ENCODE measurements around the gene OR13J1. TPM values are rescaled to one million over a fixed set of nuclear protein-coding genes. Genes with fewer than 3 reads are reported as not detected.

The OR13J1 gene
- total and polyA plus RNA-seq, 5 experiments from 2014 or later = not detected

Other genes starting within 250 kb of the OR13J1 start
- gene SIT1, start 219.5 kb downstream of the OR13J1 start, total RNA-seq = 10 to 100 TPM; 24.2 to 25.4 TPM
- gene SIT1, start 219.5 kb downstream of the OR13J1 start, polyA plus RNA-seq = 100 to 1,000 TPM in 1 of 3 donors, 10 to 100 TPM in 2; 82.2 to 128 (median 91.6) TPM
- gene RMRP, start 212.4 kb downstream of the OR13J1 start, total RNA-seq = over 10,000 TPM; 14,495 to 21,271 TPM
- gene RMRP, start 212.4 kb downstream of the OR13J1 start, polyA plus RNA-seq = 10 to 100 TPM in 1 of 3 donors, not detected in 2; 33.0 TPM
- gene CCDC107, start 212.1 kb downstream of the OR13J1 start, total RNA-seq = 10 to 100 TPM; 13.8 to 16.6 TPM
- 10 to 100 TPM; 45.9 to 59.0 (median 51.5) TPM for gene CCDC107, start 212.1 kb downstream of the OR13J1 start, polyA plus RNA-seq
- gene ARHGEF39, start 205.2 kb downstream of the OR13J1 start, total RNA-seq = under 1 TPM in 1 of 2 experiments, not detected in 1; 0.29 TPM
- under 1 TPM; 0.13 to 0.25 (median 0.24) TPM for gene ARHGEF39, start 205.2 kb downstream of the OR13J1 start, polyA plus RNA-seq
- gene CA9, start 196.5 kb downstream of the OR13J1 start, total RNA-seq = not detected
- not detected for gene CA9, start 196.5 kb downstream of the OR13J1 start, polyA plus RNA-seq
- gene TPM2, start 180.5 kb downstream of the OR13J1 start, total RNA-seq = 10 to 100 TPM; 92.3 to 98.5 TPM
- gene TPM2, start 180.5 kb downstream of the OR13J1 start, polyA plus RNA-seq = under 1 TPM in 1 of 3 donors, not detected in 2; 0.34 TPM
- gene TLN1, start 138.2 kb downstream of the OR13J1 start, total RNA-seq = 100 to 1,000 TPM; 204 to 233 TPM
- 10 to 100 TPM; 32.9 to 88.9 (median 36.4) TPM for gene TLN1, start 138.2 kb downstream of the OR13J1 start, polyA plus RNA-seq
- 10 to 100 TPM; 17.1 to 19.5 TPM for gene CREB3, start 137.7 kb downstream of the OR13J1 start, total RNA-seq
- 10 to 100 TPM; 29.8 to 40.3 (median 33.1) TPM for gene CREB3, start 137.7 kb downstream of the OR13J1 start, polyA plus RNA-seq
- gene GBA2, start 121.2 kb downstream of the OR13J1 start, total RNA-seq = 10 to 100 TPM; 56.7 to 65.4 TPM
- 10 to 100 TPM; 14.8 to 28.3 (median 22.0) TPM for gene GBA2, start 121.2 kb downstream of the OR13J1 start, polyA plus RNA-seq
- gene RGP1, start 121.1 kb downstream of the OR13J1 start, total RNA-seq = 10 to 100 TPM; 30.7 to 31.7 TPM
- 1 to 10 TPM; 6.8 to 9.6 (median 8.1) TPM for gene RGP1, start 121.1 kb downstream of the OR13J1 start, polyA plus RNA-seq
- gene MSMP, start 116.1 kb downstream of the OR13J1 start, total RNA-seq = 1 to 10 TPM in 1 of 2 experiments, under 1 TPM in 1; 0.88 to 1.7 TPM
- gene MSMP, start 116.1 kb downstream of the OR13J1 start, polyA plus RNA-seq = 1 to 10 TPM in 1 of 3 donors, not detected in 2; 1.3 TPM
- gene NPR2, start 78.8 kb downstream of the OR13J1 start, total RNA-seq = 10 to 100 TPM; 12.6 to 12.7 TPM
- under 1 TPM; 0.20 to 0.94 (median 0.36) TPM for gene NPR2, start 78.8 kb downstream of the OR13J1 start, polyA plus RNA-seq
- 1 to 10 TPM; 7.0 to 8.9 TPM for gene SPAG8, start 58.1 kb downstream of the OR13J1 start, total RNA-seq
- 1 to 10 TPM in 2 of 3 donors, under 1 TPM in 1; 0.17 to 2.2 (median 1.7) TPM for gene SPAG8, start 58.1 kb downstream of the OR13J1 start, polyA plus RNA-seq
- gene HINT2, start 55.4 kb downstream of the OR13J1 start, total RNA-seq = 10 to 100 TPM; 25.4 to 27.9 TPM
- gene HINT2, start 55.4 kb downstream of the OR13J1 start, polyA plus RNA-seq = 10 to 100 TPM; 73.0 to 87.9 (median 78.5) TPM
- not detected for gene FAM221B, start 41.7 kb downstream of the OR13J1 start, total RNA-seq
- gene FAM221B, start 41.7 kb downstream of the OR13J1 start, polyA plus RNA-seq = not detected
- 10 to 100 TPM in 1 of 2 experiments, 1 to 10 TPM in 1; 8.8 to 10.2 TPM for gene TMEM8B, start 41.2 kb downstream of the OR13J1 start, total RNA-seq
- 1 to 10 TPM; 1.5 to 2.4 (median 2.1) TPM for gene TMEM8B, start 41.2 kb downstream of the OR13J1 start, polyA plus RNA-seq
- not detected for gene HRCT1, start 35.8 kb upstream of the OR13J1 start, total RNA-seq
- not detected for gene HRCT1, start 35.8 kb upstream of the OR13J1 start, polyA plus RNA-seq
- gene SPAAR, start 39.1 kb upstream of the OR13J1 start, total RNA-seq = not detected
- gene SPAAR, start 39.1 kb upstream of the OR13J1 start, polyA plus RNA-seq = not detected
- not detected for gene OR2S2, start 87.8 kb upstream of the OR13J1 start, total RNA-seq
- not detected for gene OR2S2, start 87.8 kb upstream of the OR13J1 start, polyA plus RNA-seq
- gene RECK, start 166.5 kb upstream of the OR13J1 start, total RNA-seq = 10 to 100 TPM in 1 of 2 experiments, 1 to 10 TPM in 1; 9.8 to 12.1 TPM
- gene RECK, start 166.5 kb upstream of the OR13J1 start, polyA plus RNA-seq = 10 to 100 TPM; 13.2 to 14.8 (median 13.5) TPM